Fibroblast of lung (primary cell): ENCODE data around the gene ANO6. TPM values are rescaled to one million over a fixed set of nuclear protein-coding genes. Genes with fewer than 3 reads are reported as not detected.

Experiments
- DNase-seq, 2 donors: peaks; one replicate each; pipeline versions ENCODE4 v3.0.0 to v3.0.0-alpha.2; 2010; ENCODE audit warnings: low read depth in 2 of 2
- H2AFZ ChIP-seq: 2 replicates; pipeline ENCODE4 v1.5.1; 2012; ENCODE audit warnings: low read length, control low read depth, inconsistent platforms
- H3K27ac ChIP-seq: 2 replicates; pipeline ENCODE4 v1.5.1; 2011; ENCODE audit warnings: low read length, control low read depth; ENCODE audit not compliant: insufficient read depth
- H3K27me3 ChIP-seq: 2 replicates; pipeline ENCODE4 v1.5.1; 2011; ENCODE audit warnings: mild to moderate bottlenecking, low read length; ENCODE audit not compliant: control insufficient read depth, insufficient read depth
- H3K36me3 ChIP-seq: 2 replicates; pipeline ENCODE4 v1.5.1; 2011; ENCODE audit warnings: low read length; ENCODE audit not compliant: control insufficient read depth, insufficient read depth
- H3K4me1 ChIP-seq: 2 replicates; pipeline ENCODE4 v1.5.1; 2011; ENCODE audit warnings: low read length; ENCODE audit not compliant: control insufficient read depth, insufficient read depth; ENCODE audit errors: extremely low read depth
- H3K4me2 ChIP-seq: 2 replicates; pipeline ENCODE4 v1.5.1; 2011; ENCODE audit warnings: low read length, control low read depth; ENCODE audit not compliant: insufficient read depth; ENCODE audit errors: extremely low read depth
- H3K4me3 ChIP-seq, 4 experiments: fragments of 200-600 bp in 1 of 4; sonication (generic) in 1 of 4; replicated peaks in 1 of 4; 2 replicates each; pipeline ENCODE4 v1.5.1; 2011 to 2016; ENCODE audit warnings: low read length in 4 of 4, low read depth in 3 of 4, mild to moderate bottlenecking in 3 of 4, control low read depth in 2 of 4, inconsistent platforms in 1 of 4, mixed read lengths in 1 of 4; ENCODE audit not compliant: insufficient read depth in 1 of 4; ENCODE audit errors: control extremely low read depth in 1 of 4
- H3K79me2 ChIP-seq: 2 replicates; pipeline ENCODE4 v1.5.1; 2012; ENCODE audit warnings: mild to moderate bottlenecking, low read length, inconsistent platforms; ENCODE audit not compliant: control insufficient read depth, insufficient read depth
- H3K9ac ChIP-seq: 2 replicates; pipeline ENCODE4 v1.5.1; 2011; ENCODE audit warnings: mild to moderate bottlenecking, low read length, control low read depth; ENCODE audit not compliant: insufficient read depth
- H3K9me3 ChIP-seq: 2 replicates; pipeline ENCODE4 v1.5.1; 2012; ENCODE audit warnings: low read depth, low read length; ENCODE audit not compliant: control insufficient read depth, insufficient read depth
- H4K20me1 ChIP-seq: 2 replicates; pipeline ENCODE4 v1.5.1; 2011; ENCODE audit warnings: low read length; ENCODE audit not compliant: control insufficient read depth, insufficient read depth; ENCODE audit errors: extremely low read depth
- EZH2 ChIP-seq: IDR thresholded peaks from 2 replicates; pipeline ENCODE4 v1.5.1; 2012; ENCODE audit warnings: low read length, control low read depth, mild to moderate bottlenecking; ENCODE audit errors: missing control alignments
- polyA plus RNA-seq, 2 donors: library from polyadenylated mRNA; depleted of rRNA in 1 of 2; stranded (reverse) in 1 of 2; unstranded in 1 of 2; fragments of >200 nt; gene quantifications; 2 replicates each; pipeline ENCODE4 v1.2.1, GENCODE V29; 2011 to 2012; ENCODE audit warnings: missing spikeins in 1 of 2
- total RNA-seq: library from RNA; depleted of rRNA; stranded (reverse); fragments of >200 nt; gene quantifications from 2 replicates; pipeline ENCODE4 v1.2.1, GENCODE V29; 2014
- TF ChIP-seq, protein P1 (sequence below), 2 donors: IDR thresholded peaks in 1 of 2; conservative IDR thresholded peaks in 1 of 2; 1 replicate in 1 of 2; 2 replicates in 1 of 2; pipeline ENCODE4 v1.5.1; 2011 to 2012; ENCODE audit warnings: low read length in 2 of 2, control low read depth in 1 of 2, inconsistent platforms in 1 of 2, low read depth in 1 of 2, mild to moderate bottlenecking in 1 of 2

The ANO6 gene
- total and polyA plus RNA-seq, 2 donors (not counting 1 experiment from before 2014, with no cell fraction given), result 59.1 to 69.1 TPM

GRCh38 chr12:45305907-45306306, 90.0 kb downstream of the ANO6 start:
- H3K4me2 ChIP-seq, result no peak overlapping the region
- H2AFZ ChIP-seq, result no peak overlapping the region
- H3K4me1 ChIP-seq, result peaks cover 10% of the 10 kb centered on the region
- H3K9ac ChIP-seq, result no peak overlapping the region
- H3K36me3 ChIP-seq, result no peaks in the 10 kb centered on the region
- DNase-seq, result peak in 1 of 2 donors; percentile 37
- H3K9me3 ChIP-seq, result no peaks in the 10 kb centered on the region
- no peak for TF ChIP-seq EZH2
- TF ChIP-seq, protein P1, sequence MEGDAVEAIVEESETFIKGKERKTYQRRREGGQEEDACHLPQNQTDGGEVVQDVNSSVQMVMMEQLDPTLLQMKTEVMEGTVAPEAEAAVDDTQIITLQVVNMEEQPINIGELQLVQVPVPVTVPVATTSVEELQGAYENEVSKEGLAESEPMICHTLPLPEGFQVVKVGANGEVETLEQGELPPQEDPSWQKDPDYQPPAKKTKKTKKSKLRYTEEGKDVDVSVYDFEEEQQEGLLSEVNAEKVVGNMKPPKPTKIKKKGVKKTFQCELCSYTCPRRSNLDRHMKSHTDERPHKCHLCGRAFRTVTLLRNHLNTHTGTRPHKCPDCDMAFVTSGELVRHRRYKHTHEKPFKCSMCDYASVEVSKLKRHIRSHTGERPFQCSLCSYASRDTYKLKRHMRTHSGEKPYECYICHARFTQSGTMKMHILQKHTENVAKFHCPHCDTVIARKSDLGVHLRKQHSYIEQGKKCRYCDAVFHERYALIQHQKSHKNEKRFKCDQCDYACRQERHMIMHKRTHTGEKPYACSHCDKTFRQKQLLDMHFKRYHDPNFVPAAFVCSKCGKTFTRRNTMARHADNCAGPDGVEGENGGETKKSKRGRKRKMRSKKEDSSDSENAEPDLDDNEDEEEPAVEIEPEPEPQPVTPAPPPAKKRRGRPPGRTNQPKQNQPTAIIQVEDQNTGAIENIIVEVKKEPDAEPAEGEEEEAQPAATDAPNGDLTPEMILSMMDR (conservative IDR thresholded peaks at IDR 0.05 in 1 of 2, IDR thresholded peaks at IDR 0.05 in 1 of 2; ENCODE audit: low read depth in 1 of 2, low read length in 2 of 2), result no peak
- H3K79me2 ChIP-seq, result peaks cover 2% of the 10 kb centered on the region
- no peak overlapping the region for H3K27ac ChIP-seq
- H3K27me3 ChIP-seq, result no peaks in the 10 kb centered on the region
- no peaks in the 10 kb centered on the region for H4K20me1 ChIP-seq
- H3K4me3 ChIP-seq, result no peak overlapping the region

DNA sequence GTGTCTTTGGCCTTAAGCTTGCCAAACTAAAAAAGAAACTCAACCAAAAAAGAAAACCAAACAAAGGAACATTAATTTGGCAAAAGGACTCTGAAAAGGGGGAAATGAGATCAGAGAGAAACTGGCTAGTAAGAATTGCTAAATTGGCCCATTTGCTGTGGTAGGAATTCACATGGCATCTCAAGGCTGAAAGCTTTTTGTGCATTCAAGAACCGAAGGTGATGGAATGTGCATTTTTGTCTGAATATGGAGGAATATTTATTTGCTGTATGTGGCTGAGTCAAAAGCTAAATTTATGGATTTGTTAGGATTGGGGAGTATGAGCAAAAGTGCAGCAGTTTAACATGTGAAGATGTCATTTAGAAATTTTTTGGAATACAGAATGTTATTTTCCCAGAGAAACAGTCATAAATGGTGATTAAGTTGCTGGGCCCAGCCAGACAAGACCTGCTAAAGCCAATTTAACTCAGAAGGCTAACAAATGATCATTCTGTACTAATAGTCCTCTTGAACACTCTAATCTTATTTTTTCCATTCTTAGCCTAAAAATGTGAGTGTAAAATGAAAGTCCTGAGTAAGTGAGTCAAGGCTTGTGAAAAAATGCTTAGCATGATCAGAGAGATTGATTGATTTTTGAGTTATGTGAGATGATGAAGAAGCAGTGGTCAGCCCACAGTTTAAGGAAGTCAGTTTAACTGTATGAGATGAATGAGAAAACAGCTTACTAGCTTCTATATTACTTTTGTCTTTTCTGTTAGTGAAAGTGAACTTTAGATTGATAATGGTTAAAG, 94.1 kb downstream of the ANO6 start:
- no peaks in the 10 kb centered on the region for H3K27me3 ChIP-seq
- H3K36me3 ChIP-seq, result no peaks in the 10 kb centered on the region
- H3K4me2 ChIP-seq, result peak overlapping the region; percentile 19
- no peaks in the 10 kb centered on the region for H4K20me1 ChIP-seq
- H3K9ac ChIP-seq, result no peak overlapping the region
- peak; percentile 45 to 80 for DNase-seq
- no peak overlapping the region for H3K4me3 ChIP-seq
- H2AFZ ChIP-seq, result no peak overlapping the region
- peak overlapping the region; percentile 43 for H3K27ac ChIP-seq
- H3K79me2 ChIP-seq, result peaks cover 2% of the 10 kb centered on the region
- no peak for TF ChIP-seq EZH2
- TF ChIP-seq, protein P1 (conservative IDR thresholded peaks at IDR 0.05 in 1 of 2, IDR thresholded peaks at IDR 0.05 in 1 of 2; ENCODE audit: low read depth in 1 of 2, low read length in 2 of 2), result no peak
- H3K4me1 ChIP-seq, result peaks cover 10% of the 10 kb centered on the region
- no peaks in the 10 kb centered on the region for H3K9me3 ChIP-seq

GRCh38 chr12:45310627-45310968, 94.7 kb downstream of the ANO6 start:
- DNase-seq, result no peak
- Histone ChIP-seq H3K9ac (no peak overlapping the region), H3K4me2 (peak overlapping the region; percentile 19), H2AFZ (no peak overlapping the region), H3K27ac (no peak overlapping the region), H3K36me3 (no peaks in the 10 kb centered on the region), H4K20me1 (no peaks in the 10 kb centered on the region), H3K79me2 (peaks cover 2% of the 10 kb centered on the region), H3K9me3 (no peaks in the 10 kb centered on the region), H3K27me3 (no peaks in the 10 kb centered on the region), H3K4me3 (no peak overlapping the region), H3K4me1 (peaks cover 10% of the 10 kb centered on the region)
- no peak for TF ChIP-seq EZH2
- TF ChIP-seq, protein P1 (conservative IDR thresholded peaks at IDR 0.05 in 1 of 2, IDR thresholded peaks at IDR 0.05 in 1 of 2; ENCODE audit: low read depth in 1 of 2, low read length in 2 of 2), result no peak
